Measurements from ENCODE around the gene ARFGEF3. TPM values are rescaled to one million over a fixed set of nuclear protein-coding genes. Genes with fewer than 3 reads are reported as not detected.

ARFGEF3 gene
- total RNA-seq, 1 experiment from 2014 or later = 5.2 TPM

DNA sequence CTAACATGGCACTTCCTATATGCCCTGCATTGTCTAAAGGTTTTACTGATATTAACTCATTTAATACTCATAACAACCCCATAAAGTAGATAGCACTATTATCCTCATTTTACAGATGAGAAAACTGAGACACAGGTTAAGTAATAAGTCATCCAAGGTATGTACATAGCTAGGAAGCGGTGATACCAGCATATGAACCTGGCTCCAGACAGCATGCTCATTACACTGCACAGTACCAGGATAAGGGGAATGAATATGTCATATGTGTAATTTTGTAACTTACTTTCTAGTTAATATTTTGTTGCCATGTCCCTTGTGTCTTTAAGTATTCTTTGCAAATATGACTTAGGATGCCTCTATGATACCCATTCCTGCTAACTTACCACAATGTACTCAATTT lies 109.7 kb downstream of the ARFGEF3 start:
- H3K4me1 Mint-ChIP-seq (ENCODE audit: low read depth, unreplicated experiment) = peaks cover 8% of the 10 kb centered on the region
- Histone ChIP-seq H3K4me1 (0 out of 2 replicates have a peak, but pooled peaks cover 7% of the 10 kb centered on the region), H3K9me3 (no peaks in the 10 kb centered on the region), H3K36me3 (ENCODE audit: control insufficient read depth, insufficient read depth, low read length) (no peaks in the 10 kb centered on the region), H3K27me3 (replicated peaks; ENCODE audit: control insufficient read depth, insufficient read depth, low read length) (no peaks in the 10 kb centered on the region), H3K4me3 (ENCODE audit: low read depth, low read length) (no peak overlapping the region)
- no peak overlapping the region for H3K4me3 Mint-ChIP-seq (ENCODE audit: unreplicated experiment)
- no peaks in the 10 kb centered on the region for H3K27me3 Mint-ChIP-seq (ENCODE audit: insufficient read depth, unreplicated experiment)
- H3K36me3 Mint-ChIP-seq (ENCODE audit: insufficient read depth, unreplicated experiment) = peaks cover 4% of the 10 kb centered on the region
- CTCF ChIA-PET = no interaction called here
- BruUV-seq (replicated peaks) = no TSS peak
- no peak for TF ChIP-seq CTCF (IDR thresholded peaks at IDR 0.05; ENCODE audit: insufficient read depth in 1 of 2, low read depth in 1 of 2, low read length in 1 of 2, severe bottlenecking in 1 of 2, unreplicated experiment in 1 of 2)
- no peaks in the 10 kb centered on the region for H3K9me3 Mint-ChIP-seq (ENCODE audit: unreplicated experiment)
- POLR2A ChIA-PET = no interaction called here
- DNase-seq = no peak
- H3K27ac Mint-ChIP-seq (ENCODE audit: unreplicated experiment) = no peak overlapping the region
- intact Hi-C loops (cut with micrococcal nuclease; ENCODE audit: unreplicated experiment) = no loop called here

DNA sequence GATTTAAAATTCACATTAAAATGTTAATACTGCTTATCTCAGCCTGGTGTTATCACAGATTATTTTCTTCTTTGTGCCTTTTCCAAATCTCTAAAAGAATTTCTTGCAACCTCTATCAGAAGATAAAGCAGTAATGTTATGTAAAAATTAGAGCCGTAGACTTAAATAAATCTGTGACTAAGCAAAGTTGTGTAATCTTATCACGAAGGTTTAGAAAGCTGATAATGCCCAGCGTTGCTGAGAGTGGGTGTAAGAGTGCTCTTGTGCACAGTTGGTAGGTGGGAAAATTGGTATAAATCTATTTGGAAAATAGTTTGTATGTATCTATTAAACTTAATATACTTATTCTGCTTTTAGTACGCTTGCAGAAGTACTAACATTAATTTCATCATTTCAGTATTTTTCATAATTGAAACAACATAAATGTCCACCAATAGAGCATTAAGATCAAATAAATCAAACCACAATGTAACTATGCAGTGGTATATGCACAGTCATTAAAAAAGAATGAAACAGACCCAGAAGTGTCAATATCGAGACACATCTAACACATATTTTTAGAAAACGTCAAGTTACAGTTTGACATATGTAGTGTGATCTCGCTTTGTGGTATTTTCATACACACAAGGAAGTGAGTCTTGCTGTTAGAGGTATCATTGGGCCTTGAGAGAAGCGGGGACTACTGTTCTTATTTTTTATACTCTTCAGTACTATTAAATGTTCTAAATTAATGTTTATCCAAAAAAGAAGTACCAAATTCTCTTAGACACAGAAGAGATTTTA lies 111.0 kb downstream of the ARFGEF3 start:
- H3K4me1 ChIP-seq = 0 out of 2 replicates have a peak, but pooled peaks cover 7% of the 10 kb centered on the region
- Mint-ChIP-seq H3K27me3 (ENCODE audit: insufficient read depth, unreplicated experiment) (no peaks in the 10 kb centered on the region), H3K9me3 (ENCODE audit: unreplicated experiment) (no peaks in the 10 kb centered on the region), H3K27ac (ENCODE audit: unreplicated experiment) (no peak overlapping the region), H3K36me3 (ENCODE audit: insufficient read depth, unreplicated experiment) (peaks cover 4% of the 10 kb centered on the region), H3K4me1 (ENCODE audit: low read depth, unreplicated experiment) (peaks cover 8% of the 10 kb centered on the region), H3K4me3 (ENCODE audit: unreplicated experiment) (no peak overlapping the region)
- H3K4me3 ChIP-seq (ENCODE audit: low read depth, low read length) = no peak overlapping the region
- no peaks in the 10 kb centered on the region for H3K27me3 ChIP-seq (replicated peaks; ENCODE audit: control insufficient read depth, insufficient read depth, low read length)
- no peaks in the 10 kb centered on the region for H3K9me3 ChIP-seq
- POLR2A ChIA-PET = no interaction called here
- no peaks in the 10 kb centered on the region for H3K36me3 ChIP-seq (ENCODE audit: control insufficient read depth, insufficient read depth, low read length)
- TF ChIP-seq CTCF (IDR thresholded peaks at IDR 0.05; ENCODE audit: insufficient read depth in 1 of 2, low read depth in 1 of 2, low read length in 1 of 2, severe bottlenecking in 1 of 2, unreplicated experiment in 1 of 2) = no peak
- DNase-seq = no peak
- intact Hi-C loops (cut with micrococcal nuclease; ENCODE audit: unreplicated experiment) = no loop called here
- CTCF ChIA-PET = no interaction called here
- BruUV-seq (replicated peaks) = no TSS peak

- no peaks in the 10 kb centered on the region for H3K9me3 ChIP-seq
- intact Hi-C loops (cut with micrococcal nuclease; ENCODE audit: unreplicated experiment) = no loop called here
- H3K27me3 ChIP-seq (replicated peaks; ENCODE audit: control insufficient read depth, insufficient read depth, low read length) = no peaks in the 10 kb centered on the region
- TF ChIP-seq CTCF (IDR thresholded peaks at IDR 0.05; ENCODE audit: insufficient read depth in 1 of 2, low read depth in 1 of 2, low read length in 1 of 2, severe bottlenecking in 1 of 2, unreplicated experiment in 1 of 2) = no peak
- no peaks in the 10 kb centered on the region for H3K4me1 Mint-ChIP-seq (ENCODE audit: low read depth, unreplicated experiment)
- H3K4me1 ChIP-seq = 0 out of 2 replicates have a peak, but pooled peaks cover 7% of the 10 kb centered on the region
- no peaks in the 10 kb centered on the region for H3K36me3 ChIP-seq (ENCODE audit: control insufficient read depth, insufficient read depth, low read length)
- ChIA-PET POLR2A (no interaction called here), CTCF (interaction anchor here (0.5 kb wide), 1 partner anchor 95 kb away, joined by 3 read pairs; no protein-coding TSS in a partner anchor)
- DNase-seq = peak in 1 of 2 experiments; percentile 13
- H3K4me3 ChIP-seq (ENCODE audit: low read depth, low read length) = no peak overlapping the region
- no peak overlapping the region for H3K27ac Mint-ChIP-seq (ENCODE audit: unreplicated experiment)
- H3K4me3 Mint-ChIP-seq (ENCODE audit: unreplicated experiment) = no peak overlapping the region
- no TSS peak for BruUV-seq (replicated peaks)
- H3K36me3 Mint-ChIP-seq (ENCODE audit: insufficient read depth, unreplicated experiment) = no peaks in the 10 kb centered on the region
- H3K27me3 Mint-ChIP-seq (ENCODE audit: insufficient read depth, unreplicated experiment) = no peaks in the 10 kb centered on the region
- H3K9me3 Mint-ChIP-seq (ENCODE audit: unreplicated experiment) = no peaks in the 10 kb centered on the region
These were observed 114.2 kb downstream of the ARFGEF3 start for GRCh38 chr6:138275976-138276375.
